HL-60 (cell line): ENCODE results near the gene CFLAR.

Experiments
- DNase-seq, 2 experiments: peaks; one replicate each; pipeline ENCODE4 v3.0.0-alpha.2; 2010 to 2020; ENCODE audit warnings: low read depth in 1 of 2, low spot score in 1 of 2
- H3K27ac ChIP-seq: fragments of 250-450 bp; sonication (Bioruptor Pico); replicated peaks from 2 replicates; pipeline ENCODE4 v1.5.1; 2020; ENCODE audit warnings: mild to moderate bottlenecking, moderate library complexity
- H3K27me3 ChIP-seq: fragments of 250-450 bp; sonication (Bioruptor Pico); 2 replicates; pipeline ENCODE4 v1.5.1; 2021; ENCODE audit warnings: mild to moderate bottlenecking, moderate library complexity; ENCODE audit not compliant: insufficient read depth, poor library complexity, severe bottlenecking
- H3K4me3 ChIP-seq: replicated peaks from 2 replicates; pipeline ENCODE4 v1.5.1; 2011; ENCODE audit warnings: mild to moderate bottlenecking, control low read depth, low read length; ENCODE audit not compliant: insufficient read depth
- CTCF ChIP-seq: IDR thresholded peaks from one replicate; pipeline ENCODE4 v1.5.1; 2011; ENCODE audit warnings: low read length, control low read depth, inconsistent platforms; ENCODE audit not compliant: insufficient read depth
- GABPA ChIP-seq: IDR thresholded peaks from 2 replicates; pipeline ENCODE4 v1.6.1; 2012; ENCODE audit warnings: low read depth
- POLR2AphosphoS5 ChIP-seq: IDR thresholded peaks from 2 replicates; pipeline ENCODE4 v1.6.1; 2012; ENCODE audit warnings: low read depth
- REST ChIP-seq: IDR thresholded peaks from 2 replicates; pipeline ENCODE4 v1.6.1; 2012; ENCODE audit warnings: low read depth; ENCODE audit not compliant: insufficient replicate concordance
- SPI1 ChIP-seq: IDR thresholded peaks from 2 replicates; pipeline ENCODE4 v1.6.1; 2012; ENCODE audit warnings: low read depth, mild to moderate bottlenecking, borderline replicate concordance

The CFLAR gene

GRCh38 chr2:201090574-201090973 lies 25.4 kb upstream of the CFLAR start:
- H3K27ac ChIP-seq: 0 out of 2 replicates have a peak overlapping the region, but pooled peaks have one; percentile 6
- H3K27me3 ChIP-seq: no peaks in the 10 kb centered on the region
- no peak for TF ChIP-seq POLR2AphosphoS5
- no peak for TF ChIP-seq REST
- no peak for TF ChIP-seq GABPA
- TF ChIP-seq CTCF: no peak
- no peak for TF ChIP-seq SPI1
- no peak overlapping the region for H3K4me3 ChIP-seq
- no peak for DNase-seq

GRCh38 chr2:201093573-201093972 lies 22.4 kb upstream of the CFLAR start:
- DNase-seq: peak; percentile 20 to 86
- Histone ChIP-seq H3K27me3 (no peaks in the 10 kb centered on the region), H3K27ac (peak overlapping the region; percentile 71), H3K4me3 (no peak overlapping the region)
- peak; percentile 46; the same call in 1 of the 2 replicates for TF ChIP-seq GABPA
- no peak for TF ChIP-seq SPI1
- TF ChIP-seq POLR2AphosphoS5: peak; percentile 24; the same call in 1 of the 2 replicates
- peak; percentile 62 for TF ChIP-seq REST
- TF ChIP-seq CTCF: no peak

GRCh38 chr2:201100497-201100896 lies 15.5 kb upstream of the CFLAR start:
- H3K4me3 ChIP-seq: no peak overlapping the region
- no peak for DNase-seq
- no peak overlapping the region for H3K27ac ChIP-seq
- no peaks in the 10 kb centered on the region for H3K27me3 ChIP-seq
- no peak for TF ChIP-seq REST
- TF ChIP-seq GABPA: no peak
- no peak for TF ChIP-seq SPI1
- TF ChIP-seq CTCF: no peak
- TF ChIP-seq POLR2AphosphoS5: no peak
